Ishikawa (cell line): Measurements from ENCODE around the gene PARD6B.

Experiments used
- CEBPB ChIP-seq: IDR thresholded peaks from 2 replicates; pipeline ENCODE4 v1.6.1; 2012
- CREB1 ChIP-seq: IDR thresholded peaks from 2 replicates; pipeline ENCODE4 v1.6.1; 2012; ENCODE audit warnings: low read depth
- EGR1 ChIP-seq: IDR thresholded peaks from 2 replicates; pipeline ENCODE4 v1.6.1; 2012
- EP300 ChIP-seq: IDR thresholded peaks from 2 replicates; pipeline ENCODE4 v1.6.1; 2012; ENCODE audit warnings: borderline replicate concordance
- FOXM1 ChIP-seq: IDR thresholded peaks from 2 replicates; pipeline ENCODE4 v1.6.1; 2012; ENCODE audit warnings: low read depth, borderline replicate concordance
- NFIC ChIP-seq: IDR thresholded peaks from 2 replicates; pipeline ENCODE4 v1.6.1; 2012
- RAD21 ChIP-seq: IDR thresholded peaks from 2 replicates; pipeline ENCODE4 v1.6.1; 2012; ENCODE audit warnings: low read depth
- TAF1 ChIP-seq: IDR thresholded peaks from 2 replicates; pipeline ENCODE4 v1.6.1; 2012; ENCODE audit warnings: low read depth, mild to moderate bottlenecking
- TCF12 ChIP-seq: IDR thresholded peaks from 2 replicates; pipeline ENCODE4 v1.6.1; 2012; ENCODE audit warnings: low read depth
- TEAD4 ChIP-seq: IDR thresholded peaks from 2 replicates; pipeline ENCODE4 v1.6.1; 2012
- YY1 ChIP-seq: IDR thresholded peaks from 2 replicates; pipeline ENCODE4 v1.6.1; 2012; ENCODE audit warnings: low read depth
- ZBTB7A ChIP-seq: IDR thresholded peaks from 2 replicates; pipeline ENCODE4 v1.6.1; 2012; ENCODE audit warnings: low read depth
- TF ChIP-seq, protein P1 (sequence below): IDR thresholded peaks from 2 replicates; pipeline ENCODE4 v1.6.1; 2012; ENCODE audit warnings: low read depth, mild to moderate bottlenecking
- TF ChIP-seq, protein P2 (sequence below): IDR thresholded peaks from 2 replicates; pipeline ENCODE4 v1.6.1; 2012
- TF ChIP-seq, protein P3 (sequence below): IDR thresholded peaks from 2 replicates; pipeline ENCODE4 v1.6.1; 2012

The PARD6B gene

DNA sequence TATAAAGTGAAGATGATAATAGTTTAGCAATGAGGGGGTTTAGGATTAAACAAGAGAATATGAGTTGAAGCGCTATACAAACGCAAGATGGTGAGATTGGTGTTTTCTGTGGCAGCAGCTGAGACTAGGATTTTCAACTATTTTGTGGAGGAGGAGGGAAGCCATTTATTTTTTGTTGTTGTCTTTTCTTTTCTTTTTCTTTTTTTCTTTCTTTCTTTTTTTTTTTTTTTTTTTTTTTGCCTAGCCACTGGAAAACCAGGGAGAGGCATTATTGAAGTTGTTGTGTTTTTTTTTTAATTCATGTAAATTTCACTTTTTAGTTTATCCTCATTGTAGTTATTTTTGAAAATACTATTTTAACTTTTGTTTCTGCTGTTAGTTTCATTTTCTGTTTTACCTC is 15.9 kb downstream of the PARD6B start:
- TF ChIP-seq, protein P1, sequence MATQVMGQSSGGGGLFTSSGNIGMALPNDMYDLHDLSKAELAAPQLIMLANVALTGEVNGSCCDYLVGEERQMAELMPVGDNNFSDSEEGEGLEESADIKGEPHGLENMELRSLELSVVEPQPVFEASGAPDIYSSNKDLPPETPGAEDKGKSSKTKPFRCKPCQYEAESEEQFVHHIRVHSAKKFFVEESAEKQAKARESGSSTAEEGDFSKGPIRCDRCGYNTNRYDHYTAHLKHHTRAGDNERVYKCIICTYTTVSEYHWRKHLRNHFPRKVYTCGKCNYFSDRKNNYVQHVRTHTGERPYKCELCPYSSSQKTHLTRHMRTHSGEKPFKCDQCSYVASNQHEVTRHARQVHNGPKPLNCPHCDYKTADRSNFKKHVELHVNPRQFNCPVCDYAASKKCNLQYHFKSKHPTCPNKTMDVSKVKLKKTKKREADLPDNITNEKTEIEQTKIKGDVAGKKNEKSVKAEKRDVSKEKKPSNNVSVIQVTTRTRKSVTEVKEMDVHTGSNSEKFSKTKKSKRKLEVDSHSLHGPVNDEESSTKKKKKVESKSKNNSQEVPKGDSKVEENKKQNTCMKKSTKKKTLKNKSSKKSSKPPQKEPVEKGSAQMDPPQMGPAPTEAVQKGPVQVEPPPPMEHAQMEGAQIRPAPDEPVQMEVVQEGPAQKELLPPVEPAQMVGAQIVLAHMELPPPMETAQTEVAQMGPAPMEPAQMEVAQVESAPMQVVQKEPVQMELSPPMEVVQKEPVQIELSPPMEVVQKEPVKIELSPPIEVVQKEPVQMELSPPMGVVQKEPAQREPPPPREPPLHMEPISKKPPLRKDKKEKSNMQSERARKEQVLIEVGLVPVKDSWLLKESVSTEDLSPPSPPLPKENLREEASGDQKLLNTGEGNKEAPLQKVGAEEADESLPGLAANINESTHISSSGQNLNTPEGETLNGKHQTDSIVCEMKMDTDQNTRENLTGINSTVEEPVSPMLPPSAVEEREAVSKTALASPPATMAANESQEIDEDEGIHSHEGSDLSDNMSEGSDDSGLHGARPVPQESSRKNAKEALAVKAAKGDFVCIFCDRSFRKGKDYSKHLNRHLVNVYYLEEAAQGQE = no peak
- TF ChIP-seq YY1 (no peak), TCF12 (no peak), ZBTB7A (no peak), CEBPB (no peak), FOXM1 (no peak), CREB1 (no peak), EGR1 (no peak), TAF1 (no peak), NFIC (no peak), TEAD4 (no peak), EP300 (no peak), RAD21 (no peak)
- TF ChIP-seq, protein P2, sequence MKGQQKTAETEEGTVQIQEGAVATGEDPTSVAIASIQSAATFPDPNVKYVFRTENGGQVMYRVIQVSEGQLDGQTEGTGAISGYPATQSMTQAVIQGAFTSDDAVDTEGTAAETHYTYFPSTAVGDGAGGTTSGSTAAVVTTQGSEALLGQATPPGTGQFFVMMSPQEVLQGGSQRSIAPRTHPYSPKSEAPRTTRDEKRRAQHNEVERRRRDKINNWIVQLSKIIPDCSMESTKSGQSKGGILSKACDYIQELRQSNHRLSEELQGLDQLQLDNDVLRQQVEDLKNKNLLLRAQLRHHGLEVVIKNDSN = no peak
- TF ChIP-seq, protein P3, sequence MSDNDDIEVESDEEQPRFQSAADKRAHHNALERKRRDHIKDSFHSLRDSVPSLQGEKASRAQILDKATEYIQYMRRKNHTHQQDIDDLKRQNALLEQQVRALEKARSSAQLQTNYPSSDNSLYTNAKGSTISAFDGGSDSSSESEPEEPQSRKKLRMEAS = no peak

DNA sequence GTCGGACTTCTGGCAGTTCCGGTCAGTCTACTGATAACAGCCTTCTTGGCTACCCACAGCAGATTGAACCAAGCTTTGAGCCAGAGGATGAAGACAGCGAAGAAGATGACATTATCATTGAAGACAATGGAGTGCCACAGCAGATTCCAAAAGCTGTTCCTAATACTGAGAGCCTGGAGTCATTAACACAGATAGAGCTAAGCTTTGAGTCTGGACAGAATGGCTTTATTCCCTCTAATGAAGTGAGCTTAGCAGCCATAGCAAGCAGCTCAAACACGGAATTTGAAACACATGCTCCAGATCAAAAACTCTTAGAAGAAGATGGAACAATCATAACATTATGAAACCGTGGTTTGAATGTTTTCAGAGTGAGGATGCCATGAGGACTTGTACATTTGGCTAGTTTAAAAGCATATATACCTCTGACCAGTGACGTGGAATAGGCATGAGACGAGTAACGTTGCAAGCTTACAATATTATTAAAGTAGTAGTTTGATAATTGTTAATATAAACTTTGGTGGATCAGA is 18.8 kb downstream of the PARD6B start:
- TF ChIP-seq EP300 (no peak), CREB1 (no peak), TEAD4 (no peak), NFIC (no peak), ZBTB7A (no peak), TAF1 (no peak), TCF12 (no peak), RAD21 (no peak), CEBPB (no peak), EGR1 (no peak), FOXM1 (no peak)
- TF ChIP-seq, protein P2 = no peak
- TF ChIP-seq, protein P1 = no peak

DNA sequence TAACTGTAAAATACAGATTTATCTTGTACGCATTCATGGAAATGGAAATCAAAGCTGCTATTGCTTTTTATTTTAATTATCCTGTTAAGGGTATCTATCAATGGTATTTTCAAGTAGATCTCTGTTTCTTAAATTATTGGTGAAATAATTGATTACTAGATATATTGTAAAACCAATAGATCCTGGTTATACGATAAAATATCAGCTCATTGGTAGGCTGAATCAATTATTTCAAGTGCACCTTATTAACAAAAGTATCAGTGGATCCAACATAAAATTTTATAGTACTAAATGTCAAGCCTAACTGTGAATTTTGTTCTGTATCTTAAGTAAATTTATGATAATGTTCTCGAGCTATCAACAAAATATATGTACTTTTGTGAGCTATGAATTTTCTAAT is 21.8 kb downstream of the PARD6B start:
- TF ChIP-seq RAD21 = no peak
- TF ChIP-seq EP300 = no peak
- TF ChIP-seq FOXM1 = no peak
- no peak for TF ChIP-seq TAF1
- TF ChIP-seq, protein P3 = no peak
- TF ChIP-seq, protein P1 = no peak
- TF ChIP-seq TEAD4 = no peak
- no peak for TF ChIP-seq YY1
- TF ChIP-seq TCF12 = no peak
- TF ChIP-seq CREB1 = no peak
- no peak for TF ChIP-seq EGR1
- no peak for TF ChIP-seq ZBTB7A

DNA sequence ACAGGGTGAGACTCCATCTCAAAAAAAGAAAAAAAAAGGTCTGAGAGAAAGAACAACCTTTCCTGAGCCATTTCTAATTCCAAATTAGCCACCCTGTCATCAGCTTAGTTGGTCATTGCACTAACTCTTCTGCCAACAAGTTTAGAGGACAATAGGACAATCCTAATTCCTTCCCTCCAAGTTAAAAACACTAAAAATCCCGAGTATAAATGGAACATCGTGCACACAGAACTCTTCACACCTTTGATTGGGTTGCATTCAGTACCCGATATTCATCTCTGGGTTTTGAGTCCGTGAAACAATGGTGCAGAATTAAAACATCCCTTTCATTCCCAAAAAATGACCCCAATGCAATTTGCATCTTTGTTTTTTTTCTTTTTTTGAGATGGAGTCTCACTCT is 23.0 kb downstream of the PARD6B start:
- no peak for TF ChIP-seq TCF12
- TF ChIP-seq, protein P1 = no peak
- TF ChIP-seq EGR1 = no peak
- no peak for TF ChIP-seq ZBTB7A
- no peak for TF ChIP-seq CREB1
